NCI-H2107 (cell line): ENCODE results near the gene NFIB.
A peak's percentile ranks its signal among the peaks of the same experiment; 100 is the strongest.

Experiments
- DNase-seq: peaks from one replicate; lab custom pipeline; 2025; lab: John Stamatoyannopoulos, UW

Gene NFIB

GRCh38 chr9:14320271-14321181 is 6.6 kb upstream of the NFIB start:
- DNase-seq: no peak

- DNase-seq: no peak
Measured at GRCh38 chr9:14318934-14319580, 5.1 kb upstream of the NFIB start.

GRCh38 chr9:14318361-14318760 is 4.4 kb upstream of the NFIB start:
- no peak for DNase-seq

GRCh38 chr9:14317667-14318320 is 3.9 kb upstream of the NFIB start:
- no peak for DNase-seq

GRCh38 chr9:14316602-14317300 is 2.8 kb upstream of the NFIB start:
- no peak for DNase-seq

- no peak for DNase-seq
Measured at GRCh38 chr9:14315875-14316601, 2.1 kb upstream of the NFIB start.

GRCh38 chr9:14314929-14315874 is 1.3 kb upstream of the NFIB start:
- peak; percentile 64 for DNase-seq

- DNase-seq: no peak
Measured at GRCh38 chr9:14314424-14314928, 535 bp upstream of the NFIB start.

GRCh38 chr9:14313378-14313940 is 482 bp downstream of the NFIB start:
- no peak for DNase-seq

- no peak for DNase-seq
Measured at GRCh38 chr9:14312719-14313377, 1.1 kb downstream of the NFIB start.

GRCh38 chr9:14311956-14312685 is 1.8 kb downstream of the NFIB start:
- no peak for DNase-seq

GRCh38 chr9:14311171-14311949 is 2.6 kb downstream of the NFIB start:
- DNase-seq: no peak

GRCh38 chr9:14310311-14310710 is 3.6 kb downstream of the NFIB start:
- DNase-seq: no peak

- DNase-seq: no peak
Measured at GRCh38 chr9:14309403-14309802, 4.5 kb downstream of the NFIB start.

- no peak for DNase-seq
Measured at GRCh38 chr9:14308853-14309145, 5.1 kb downstream of the NFIB start.

GRCh38 chr9:14307989-14308852 is 5.7 kb downstream of the NFIB start:
- no peak for DNase-seq
